BLaER1 treated with 17β-estradiol and CSF1 and Interleukin-3, amounts not matched to agents 10 nM and 100 nM (cell line): ENCODE data around the gene MCM8.

Experiments used
- H3K27ac ChIP-seq, 11 experiments: shearing (Covaris generic); formaldehyde crosslinking; 2 replicates each; pipeline ENCODE4 v1.8.1; 2022
- H3K27me3 ChIP-seq, 11 experiments: shearing (Covaris generic); formaldehyde crosslinking; 2 replicates each; pipeline ENCODE4 v1.8.1; 2022
- H3K36me3 ChIP-seq, 11 experiments: shearing (Covaris generic); formaldehyde crosslinking; 2 replicates each; pipeline ENCODE4 v1.8.1; 2022
- H3K4me1 ChIP-seq, 10 experiments: shearing (Covaris generic); formaldehyde crosslinking; 2 replicates each; pipeline ENCODE4 v1.8.1; 2022
- H3K4me2 ChIP-seq, 11 experiments: shearing (Covaris generic); formaldehyde crosslinking; 2 replicates each; pipeline ENCODE4 v1.8.1; 2022
- H3K4me3 ChIP-seq, 10 experiments: shearing (Covaris generic); formaldehyde crosslinking; 2 replicates each; pipeline ENCODE4 v1.8.1; 2022
- H3K9ac ChIP-seq, 11 experiments: shearing (Covaris generic); formaldehyde crosslinking; 2 replicates each; pipeline ENCODE4 v1.8.1; 2022
- H3K9me3 ChIP-seq, 11 experiments: shearing (Covaris generic); formaldehyde crosslinking; replicated peaks in 1 of 11; 2 replicates each; pipeline ENCODE4 v1.8.1; 2022
- H4K20me1 ChIP-seq, 11 experiments: shearing (Covaris generic); formaldehyde crosslinking; 2 replicates each; pipeline ENCODE4 v1.8.1; 2022
- Cebpa-rat ChIP-seq, 11 experiments: shearing (Covaris generic); IDR thresholded peaks; 2 replicates each; pipeline ENCODE4 v1.8.1; 2022

MCM8 gene

GRCh38 chr20:5950271-5951031 lies at the start of gene MCM8, which contains the start of gene TRMT6:
Gene MCM8, plus strand, starts transcription at chr20:5950652. Its CDS starts 1,364 bp downstream, at chr20:5952016.
Gene TRMT6, minus strand, starts transcription at chr20:5950533. Its CDS starts 128 bp downstream, at chr20:5950405.
- H3K4me1 ChIP-seq = peaks cover 28 to 55% (median 47%) of the 10 kb centered on the region in 10 experiments
- peak within 1 kb of the TSS; percentile 76 to 93 (median 84) for H3K4me3 ChIP-seq
- H3K27ac ChIP-seq = peak within 1 kb of the TSS; percentile 54 to 88 (median 83)
- peak within 1 kb of the TSS; percentile 91 to 99 (median 95) for H3K4me2 ChIP-seq
- TF ChIP-seq Cebpa-rat (IDR thresholded peaks at IDR 0.05) = peak in 1 of 11 experiments; percentile 45; a peak in 1 of 22 replicates
- H3K36me3 ChIP-seq = peaks cover 20 to 69% (median 62%) of the 10 kb centered on the region in 11 experiments
- no peaks in the 10 kb centered on the region for H3K9me3 ChIP-seq
- H4K20me1 ChIP-seq = peaks cover 0 to 34% (median 12%) of the 10 kb centered on the region in 11 experiments; a peak in 8 of 22 replicates
- peak within 1 kb of the TSS; percentile 82 to 92 (median 85) for H3K9ac ChIP-seq
- H3K27me3 ChIP-seq = no peaks in the 10 kb centered on the region

GRCh38 chr20:5900908-5901307 lies 49.5 kb upstream of the MCM8 start:
- no peaks in the 10 kb centered on the region for H4K20me1 ChIP-seq
- H3K4me2 ChIP-seq = no peak overlapping the region
- no peaks in the 10 kb centered on the region for H3K36me3 ChIP-seq
- H3K9ac ChIP-seq = no peak overlapping the region
- H3K27ac ChIP-seq = no peak overlapping the region
- H3K4me1 ChIP-seq = no peaks in the 10 kb centered on the region; a peak in 4 of 20 replicates
- no peak overlapping the region for H3K4me3 ChIP-seq
- TF ChIP-seq Cebpa-rat (IDR thresholded peaks at IDR 0.05) = no peak
- no peaks in the 10 kb centered on the region for H3K9me3 ChIP-seq
- no peaks in the 10 kb centered on the region for H3K27me3 ChIP-seq

- no peak overlapping the region for H3K4me2 ChIP-seq
- no peak overlapping the region for H3K27ac ChIP-seq
- no peaks in the 10 kb centered on the region for H4K20me1 ChIP-seq
- H3K4me1 ChIP-seq = peaks cover 6 to 11% (median 7%) of the 10 kb centered on the region in 10 experiments; a peak in 19 of 20 replicates
- TF ChIP-seq Cebpa-rat (IDR thresholded peaks at IDR 0.05) = no peak
- no peaks in the 10 kb centered on the region for H3K9me3 ChIP-seq
- peaks cover 0 to 16% (median 8%) of the 10 kb centered on the region in 11 experiments; a peak in 11 of 22 replicates for H3K27me3 ChIP-seq
- H3K4me3 ChIP-seq = no peak overlapping the region
- H3K9ac ChIP-seq = no peak overlapping the region
- no peaks in the 10 kb centered on the region for H3K36me3 ChIP-seq
Measured at GRCh38 chr20:5908981-5909380, 41.5 kb upstream of the MCM8 start.

- no peaks in the 10 kb centered on the region for H3K36me3 ChIP-seq
Measured at GRCh38 chr20:5910186-5910585, 40.3 kb upstream of the MCM8 start.

GRCh38 chr20:5913166-5913565 lies 37.3 kb upstream of the MCM8 start:
- H3K4me1 ChIP-seq = peaks cover 6 to 12% (median 7%) of the 10 kb centered on the region in 10 experiments; a peak in 19 of 20 replicates
- no peak overlapping the region for H3K4me2 ChIP-seq
- H4K20me1 ChIP-seq = no peaks in the 10 kb centered on the region
- H3K9me3 ChIP-seq = no peaks in the 10 kb centered on the region
- H3K9ac ChIP-seq = no peak overlapping the region
- no peaks in the 10 kb centered on the region for H3K36me3 ChIP-seq
- H3K4me3 ChIP-seq = no peak overlapping the region
- peaks cover 0 to 16% (median 8%) of the 10 kb centered on the region in 11 experiments; a peak in 11 of 22 replicates for H3K27me3 ChIP-seq
- no peak overlapping the region for H3K27ac ChIP-seq
- TF ChIP-seq Cebpa-rat (IDR thresholded peaks at IDR 0.05) = no peak

More at GRCh38 chr20:5910186-5910585, 40.3 kb upstream of the MCM8 start:
- no peak for TF ChIP-seq Cebpa-rat (IDR thresholded peaks at IDR 0.05)
- H3K4me3 ChIP-seq = no peak overlapping the region
- H4K20me1 ChIP-seq = no peaks in the 10 kb centered on the region
- no peak overlapping the region for H3K9ac ChIP-seq
- no peak overlapping the region for H3K4me2 ChIP-seq
- H3K27me3 ChIP-seq = peaks cover 0 to 16% (median 8%) of the 10 kb centered on the region in 11 experiments; a peak in 11 of 22 replicates
- no peaks in the 10 kb centered on the region for H3K9me3 ChIP-seq
- no peak overlapping the region for H3K27ac ChIP-seq
- peaks cover 6 to 11% (median 7%) of the 10 kb centered on the region in 10 experiments; a peak in 19 of 20 replicates for H3K4me1 ChIP-seq

- no peak for TF ChIP-seq Cebpa-rat (IDR thresholded peaks at IDR 0.05)
- H4K20me1 ChIP-seq = no peaks in the 10 kb centered on the region
- H3K4me2 ChIP-seq = no peak overlapping the region
- H3K27ac ChIP-seq = no peak overlapping the region
- peaks cover 0 to 16% (median 8%) of the 10 kb centered on the region in 11 experiments; a peak in 11 of 22 replicates for H3K27me3 ChIP-seq
- no peaks in the 10 kb centered on the region for H3K9me3 ChIP-seq
- peaks cover 6 to 29% (median 16%) of the 10 kb centered on the region in 10 experiments; a peak in 19 of 20 replicates for H3K4me1 ChIP-seq
- H3K4me3 ChIP-seq = no peak overlapping the region
- no peaks in the 10 kb centered on the region for H3K36me3 ChIP-seq
- no peak overlapping the region for H3K9ac ChIP-seq
Measured at GRCh38 chr20:5914859-5915258, 35.6 kb upstream of the MCM8 start.

GRCh38 chr20:5918856-5919625 lies 31.4 kb upstream of the MCM8 start:
- TF ChIP-seq Cebpa-rat (IDR thresholded peaks at IDR 0.05) = no peak
- H3K4me1 ChIP-seq = peaks cover 0 to 33% (median 10%) of the 10 kb centered on the region in 10 experiments; a peak in 11 of 20 replicates
- peak overlapping the region in 7 of 11 experiments; percentile 9 to 87 (median 71); a peak in 12 of 22 replicates for H3K4me2 ChIP-seq
- H3K9me3 ChIP-seq = no peaks in the 10 kb centered on the region
- no peaks in the 10 kb centered on the region for H3K36me3 ChIP-seq
- 0 out of 20 replicates have a peak overlapping the region, but pooled peaks of 1 of the 10 experiments have one; percentile 24 for H3K4me3 ChIP-seq
- H3K27ac ChIP-seq = peak overlapping the region in 2 of 11 experiments; percentile 47 to 53; a peak in 4 of 22 replicates
- no peaks in the 10 kb centered on the region for H4K20me1 ChIP-seq
- H3K9ac ChIP-seq = 0 out of 22 replicates have a peak overlapping the region, but pooled peaks of 1 of the 11 experiments have one; percentile 30
- no peaks in the 10 kb centered on the region for H3K27me3 ChIP-seq

GRCh38 chr20:5919626-5920544 lies 30.6 kb upstream of the MCM8 start:
- Histone ChIP-seq H3K4me3 (no peak overlapping the region), H3K4me2 (peak overlapping the region in 5 of 11 experiments; percentile 63 to 87 (median 79); a peak in 7 of 22 replicates), H3K9me3 (no peaks in the 10 kb centered on the region), H3K4me1 (peaks cover 0 to 33% (median 10%) of the 10 kb centered on the region in 10 experiments; a peak in 11 of 20 replicates), H3K9ac (no peak overlapping the region), H3K27ac (no peak overlapping the region; a peak in 1 of 22 replicates), H3K27me3 (no peaks in the 10 kb centered on the region), H4K20me1 (no peaks in the 10 kb centered on the region), H3K36me3 (no peaks in the 10 kb centered on the region)
- TF ChIP-seq Cebpa-rat (IDR thresholded peaks at IDR 0.05) = no peak
